A549 (cell line): Measurements from ENCODE around the gene OR3A3.

Experiments used
- EP300 ChIP-seq, 2 experiments: fragments of >200 bp; sonication (Bioruptor Twin); formaldehyde crosslinking; IDR thresholded peaks; 2 replicates in 1 of 2; 3 replicates in 1 of 2; pipeline ENCODE4 v1.6.1; 2016 to 2017
- ESRRA ChIP-seq: fragments of 150-350 bp; IDR thresholded peaks from 2 replicates; pipeline ENCODE4 v1.6.1; 2014; ENCODE audit warnings: mild to moderate bottlenecking, low read length, borderline replicate concordance
- GATA3 ChIP-seq: IDR thresholded peaks from 2 replicates; pipeline ENCODE4 v1.6.1; 2012; ENCODE audit warnings: borderline replicate concordance
- JUN ChIP-seq, 2 experiments: fragments of >200 bp; sonication (Bioruptor Twin); formaldehyde crosslinking; IDR thresholded peaks; 2 replicates in 1 of 2; 3 replicates in 1 of 2; pipeline ENCODE4 v1.6.1; 2016 to 2017
- MAFK ChIP-seq: fragments of 450-650 bp; IDR thresholded peaks from 2 replicates; pipeline ENCODE4 v1.6.1; 2014; ENCODE audit not compliant: partially characterized antibody
- NFE2L2 ChIP-seq: fragments of 150-350 bp; conservative IDR thresholded peaks from 2 replicates; pipeline ENCODE4 v1.6.1; 2014; ENCODE audit warnings: low read length
- POLR2A ChIP-seq: IDR thresholded peaks from 2 replicates; pipeline ENCODE4 v1.6.1; 2012; ENCODE audit warnings: mild to moderate bottlenecking, low read length
- POLR2AphosphoS2 ChIP-seq: conservative IDR thresholded peaks from 2 replicates; pipeline ENCODE4 v1.6.1; 2012; ENCODE audit warnings: low read length, improper control_type of control experiment, inconsistent platforms
- SMC3 ChIP-seq: fragments of >200 bp; sonication (Bioruptor Twin); formaldehyde crosslinking; IDR thresholded peaks from 3 replicates; pipeline ENCODE4 v1.6.1; 2018; ENCODE audit warnings: inconsistent platforms
- TF ChIP-seq, protein P1 (sequence below): fragments of >200 bp; sonication (Bioruptor Twin); formaldehyde crosslinking; IDR thresholded peaks from 3 replicates; pipeline ENCODE4 v1.5.1; 2016
- TF ChIP-seq, protein P2 (sequence below): fragments of 150-350 bp; IDR thresholded peaks from 2 replicates; pipeline ENCODE4 v1.6.1; 2014; ENCODE audit warnings: low read depth, mild to moderate bottlenecking, low read length
- TF ChIP-seq, protein P3 (sequence below): IDR thresholded peaks from 2 replicates; pipeline ENCODE4 v1.6.1; 2012
- TF ChIP-seq, protein P4 (sequence below): IDR thresholded peaks from 2 replicates; pipeline ENCODE4 v1.6.1; 2012; ENCODE audit warnings: low read depth, borderline replicate concordance

DNA sequence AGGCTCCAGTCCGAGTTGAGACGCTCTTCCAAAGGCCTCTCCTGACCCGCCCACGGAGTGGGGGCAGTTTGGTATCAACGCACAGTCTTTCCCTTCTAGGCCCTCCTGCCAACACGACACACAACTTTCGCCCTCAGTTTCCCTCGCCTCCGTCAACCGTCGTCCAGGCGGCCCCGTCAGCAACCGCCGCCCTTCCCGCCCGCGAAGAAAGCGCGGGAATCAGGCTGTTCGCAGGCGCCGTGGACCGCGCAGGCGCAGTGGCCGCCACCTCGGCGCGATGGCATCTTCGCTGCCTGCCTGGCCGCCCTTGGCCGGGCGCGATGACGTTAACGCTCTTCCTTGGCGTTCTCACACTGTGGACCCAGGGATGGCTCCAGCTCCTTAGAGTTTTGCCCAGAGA is 60.4 kb downstream of the OR3A3 start, which contains the start of gene SPATA22:
- no peak for TF ChIP-seq GATA3
- TF ChIP-seq, protein P1, sequence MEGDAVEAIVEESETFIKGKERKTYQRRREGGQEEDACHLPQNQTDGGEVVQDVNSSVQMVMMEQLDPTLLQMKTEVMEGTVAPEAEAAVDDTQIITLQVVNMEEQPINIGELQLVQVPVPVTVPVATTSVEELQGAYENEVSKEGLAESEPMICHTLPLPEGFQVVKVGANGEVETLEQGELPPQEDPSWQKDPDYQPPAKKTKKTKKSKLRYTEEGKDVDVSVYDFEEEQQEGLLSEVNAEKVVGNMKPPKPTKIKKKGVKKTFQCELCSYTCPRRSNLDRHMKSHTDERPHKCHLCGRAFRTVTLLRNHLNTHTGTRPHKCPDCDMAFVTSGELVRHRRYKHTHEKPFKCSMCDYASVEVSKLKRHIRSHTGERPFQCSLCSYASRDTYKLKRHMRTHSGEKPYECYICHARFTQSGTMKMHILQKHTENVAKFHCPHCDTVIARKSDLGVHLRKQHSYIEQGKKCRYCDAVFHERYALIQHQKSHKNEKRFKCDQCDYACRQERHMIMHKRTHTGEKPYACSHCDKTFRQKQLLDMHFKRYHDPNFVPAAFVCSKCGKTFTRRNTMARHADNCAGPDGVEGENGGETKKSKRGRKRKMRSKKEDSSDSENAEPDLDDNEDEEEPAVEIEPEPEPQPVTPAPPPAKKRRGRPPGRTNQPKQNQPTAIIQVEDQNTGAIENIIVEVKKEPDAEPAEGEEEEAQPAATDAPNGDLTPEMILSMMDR: no peak
- no peak for TF ChIP-seq EP300 (IDR thresholded peaks at IDR 0.05)
- TF ChIP-seq NFE2L2: no peak
- TF ChIP-seq, protein P2, sequence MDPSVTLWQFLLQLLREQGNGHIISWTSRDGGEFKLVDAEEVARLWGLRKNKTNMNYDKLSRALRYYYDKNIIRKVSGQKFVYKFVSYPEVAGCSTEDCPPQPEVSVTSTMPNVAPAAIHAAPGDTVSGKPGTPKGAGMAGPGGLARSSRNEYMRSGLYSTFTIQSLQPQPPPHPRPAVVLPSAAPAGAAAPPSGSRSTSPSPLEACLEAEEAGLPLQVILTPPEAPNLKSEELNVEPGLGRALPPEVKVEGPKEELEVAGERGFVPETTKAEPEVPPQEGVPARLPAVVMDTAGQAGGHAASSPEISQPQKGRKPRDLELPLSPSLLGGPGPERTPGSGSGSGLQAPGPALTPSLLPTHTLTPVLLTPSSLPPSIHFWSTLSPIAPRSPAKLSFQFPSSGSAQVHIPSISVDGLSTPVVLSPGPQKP: no peak
- TF ChIP-seq, protein P3, sequence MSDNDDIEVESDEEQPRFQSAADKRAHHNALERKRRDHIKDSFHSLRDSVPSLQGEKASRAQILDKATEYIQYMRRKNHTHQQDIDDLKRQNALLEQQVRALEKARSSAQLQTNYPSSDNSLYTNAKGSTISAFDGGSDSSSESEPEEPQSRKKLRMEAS: no peak
- TF ChIP-seq ESRRA: no peak
- TF ChIP-seq, protein P4, sequence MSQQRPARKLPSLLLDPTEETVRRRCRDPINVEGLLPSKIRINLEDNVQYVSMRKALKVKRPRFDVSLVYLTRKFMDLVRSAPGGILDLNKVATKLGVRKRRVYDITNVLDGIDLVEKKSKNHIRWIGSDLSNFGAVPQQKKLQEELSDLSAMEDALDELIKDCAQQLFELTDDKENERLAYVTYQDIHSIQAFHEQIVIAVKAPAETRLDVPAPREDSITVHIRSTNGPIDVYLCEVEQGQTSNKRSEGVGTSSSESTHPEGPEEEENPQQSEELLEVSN: no peak
- TF ChIP-seq MAFK: no peak
- no peak for TF ChIP-seq SMC3
- no peak for TF ChIP-seq POLR2AphosphoS2
- TF ChIP-seq POLR2A: no peak
- TF ChIP-seq JUN (IDR thresholded peaks at IDR 0.05): no peak
